Body of pancreas (tissue), 4 donors: ENCODE measurements around the gene TAGLN2.

Experiments used
- POLR2A ChIP-seq, 3 donors: fragments of 450-650 bp; IDR thresholded peaks; one replicate each; pipeline ENCODE4 v1.6.1; 2016; ENCODE audit warnings: antibody characterized with exemption in 3 of 3, mild to moderate bottlenecking in 2 of 3
- TF ChIP-seq, protein P1 (sequence below), 7 experiments: fragments of 450-650 bp in 4 of 7; fragments of 200-600 bp in 3 of 7; sonication (generic) in 3 of 7; IDR thresholded peaks; one replicate each; pipeline ENCODE4 v1.5.1; 2016 to 2019; ENCODE audit warnings: antibody characterized with exemption in 7 of 7

DNA sequence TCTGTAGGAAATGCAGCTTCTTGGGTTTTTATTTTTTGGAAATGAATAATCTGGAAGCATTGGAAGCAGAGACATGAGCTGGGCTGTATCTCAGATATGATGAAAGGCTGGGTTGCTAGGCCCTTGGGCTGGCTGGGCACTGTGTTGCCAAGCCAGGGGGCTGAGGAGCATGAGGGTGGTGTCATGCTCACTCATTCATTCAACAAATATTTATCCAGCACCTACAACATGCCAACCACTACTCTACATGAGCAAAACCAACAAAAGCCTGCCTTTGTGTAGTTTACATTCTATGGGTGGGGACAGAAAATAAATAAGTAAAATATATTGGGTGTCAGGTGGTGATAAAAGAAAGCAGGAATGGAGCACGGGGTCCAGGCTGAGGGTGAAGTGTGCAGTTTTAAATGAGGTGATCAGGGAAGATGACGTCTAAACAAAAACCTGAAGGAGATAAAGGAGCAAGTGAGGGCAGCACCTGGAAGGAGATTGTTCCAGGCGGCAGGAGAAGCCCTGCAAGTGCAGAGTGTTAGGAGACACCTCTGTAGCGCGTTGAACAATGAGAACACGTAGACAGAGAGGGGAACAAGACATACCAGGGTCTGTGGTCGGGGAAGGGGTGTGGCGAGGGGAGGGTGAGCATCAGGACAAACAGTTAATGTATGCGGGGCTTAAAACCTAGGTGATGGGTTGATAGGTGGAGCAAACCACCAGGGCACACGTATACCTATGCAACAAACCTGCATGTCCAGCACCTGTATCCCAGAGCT is 10.9 kb downstream of the TAGLN2 start:
- no peak for TF ChIP-seq POLR2A (IDR thresholded peaks at IDR 0.05)
- TF ChIP-seq, protein P1, sequence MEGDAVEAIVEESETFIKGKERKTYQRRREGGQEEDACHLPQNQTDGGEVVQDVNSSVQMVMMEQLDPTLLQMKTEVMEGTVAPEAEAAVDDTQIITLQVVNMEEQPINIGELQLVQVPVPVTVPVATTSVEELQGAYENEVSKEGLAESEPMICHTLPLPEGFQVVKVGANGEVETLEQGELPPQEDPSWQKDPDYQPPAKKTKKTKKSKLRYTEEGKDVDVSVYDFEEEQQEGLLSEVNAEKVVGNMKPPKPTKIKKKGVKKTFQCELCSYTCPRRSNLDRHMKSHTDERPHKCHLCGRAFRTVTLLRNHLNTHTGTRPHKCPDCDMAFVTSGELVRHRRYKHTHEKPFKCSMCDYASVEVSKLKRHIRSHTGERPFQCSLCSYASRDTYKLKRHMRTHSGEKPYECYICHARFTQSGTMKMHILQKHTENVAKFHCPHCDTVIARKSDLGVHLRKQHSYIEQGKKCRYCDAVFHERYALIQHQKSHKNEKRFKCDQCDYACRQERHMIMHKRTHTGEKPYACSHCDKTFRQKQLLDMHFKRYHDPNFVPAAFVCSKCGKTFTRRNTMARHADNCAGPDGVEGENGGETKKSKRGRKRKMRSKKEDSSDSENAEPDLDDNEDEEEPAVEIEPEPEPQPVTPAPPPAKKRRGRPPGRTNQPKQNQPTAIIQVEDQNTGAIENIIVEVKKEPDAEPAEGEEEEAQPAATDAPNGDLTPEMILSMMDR (IDR thresholded peaks at IDR 0.05) = no peak
